ENCODE data around the gene GLI2. TPM values are rescaled to one million over a fixed set of nuclear protein-coding genes. Genes with fewer than 3 reads are reported as not detected.

Gene GLI2
- polyA plus RNA-seq, 6 donors from 2014 or later = not detected

- Mint-ChIP-seq H3K27ac (no peak overlapping the region), H3K27me3 (peaks cover 29 to 55% (median 47%) of the 10 kb centered on the region in 3 donors), H3K36me3 (no peaks in the 10 kb centered on the region), H3K9me3 (peaks cover 0 to 5% (median 0%) of the 10 kb centered on the region in 7 donors), H3K4me3 (no peak overlapping the region), H3K4me1 (no peaks in the 10 kb centered on the region)
- no peak for DNase-seq
- ATAC-seq (ENCODE audit: low read depth in 2 of 2) = no peak
These were observed 9.9 kb downstream of the GLI2 start for GRCh38 chr2:120745420-120746111.

GRCh38 chr2:120746144-120746543 is 10.5 kb downstream of the GLI2 start:
- Mint-ChIP-seq H3K9me3 (peaks cover 0 to 5% (median 0%) of the 10 kb centered on the region in 7 donors), H3K27ac (no peak overlapping the region), H3K4me1 (no peaks in the 10 kb centered on the region), H3K4me3 (no peak overlapping the region), H3K36me3 (no peaks in the 10 kb centered on the region), H3K27me3 (peaks cover 27 to 49% (median 41%) of the 10 kb centered on the region in 3 donors)
- DNase-seq (no peak), ATAC-seq (ENCODE audit: low read depth in 2 of 2) (no peak)

GRCh38 chr2:120747281-120747680 is 11.6 kb downstream of the GLI2 start:
- DNase-seq (no peak), ATAC-seq (ENCODE audit: low read depth in 2 of 2) (no peak)
- H3K4me1 Mint-ChIP-seq = no peaks in the 10 kb centered on the region
- peaks cover 0 to 5% (median 0%) of the 10 kb centered on the region in 7 donors for H3K9me3 Mint-ChIP-seq
- H3K36me3 Mint-ChIP-seq = no peaks in the 10 kb centered on the region
- no peak overlapping the region for H3K27ac Mint-ChIP-seq
- H3K4me3 Mint-ChIP-seq = no peak overlapping the region
- peaks cover 24 to 41% (median 31%) of the 10 kb centered on the region in 3 donors for H3K27me3 Mint-ChIP-seq

- Mint-ChIP-seq H3K27me3 (peaks cover 22 to 39% (median 28%) of the 10 kb centered on the region in 3 donors), H3K4me1 (no peaks in the 10 kb centered on the region), H3K27ac (no peak overlapping the region), H3K4me3 (no peak overlapping the region), H3K9me3 (peaks cover 0 to 5% (median 0%) of the 10 kb centered on the region in 7 donors), H3K36me3 (no peaks in the 10 kb centered on the region)
- ATAC-seq (ENCODE audit: low read depth in 2 of 2) = no peak
- no peak for DNase-seq
These were observed 12.0 kb downstream of the GLI2 start for GRCh38 chr2:120747706-120748105.

GRCh38 chr2:120748310-120748709 is 12.6 kb downstream of the GLI2 start:
- ATAC-seq (ENCODE audit: low read depth in 2 of 2) (no peak), DNase-seq (no peak)
- Mint-ChIP-seq H3K27me3 (peaks cover 22 to 34% (median 22%) of the 10 kb centered on the region in 3 donors), H3K36me3 (no peaks in the 10 kb centered on the region), H3K4me1 (no peaks in the 10 kb centered on the region), H3K4me3 (no peak overlapping the region), H3K9me3 (peaks cover 0 to 5% (median 0%) of the 10 kb centered on the region in 7 donors), H3K27ac (no peak overlapping the region)

- peaks cover 18 to 30% (median 21%) of the 10 kb centered on the region in 3 donors for H3K27me3 Mint-ChIP-seq
- no peaks in the 10 kb centered on the region for H3K4me1 Mint-ChIP-seq
- no peak overlapping the region for H3K27ac Mint-ChIP-seq
- H3K9me3 Mint-ChIP-seq = peaks cover 0 to 5% (median 0%) of the 10 kb centered on the region in 7 donors
- no peak overlapping the region for H3K4me3 Mint-ChIP-seq
- ATAC-seq (ENCODE audit: low read depth in 2 of 2) (no peak), DNase-seq (no peak)
- no peaks in the 10 kb centered on the region for H3K36me3 Mint-ChIP-seq
These were observed 13.1 kb downstream of the GLI2 start for GRCh38 chr2:120748741-120749140.

GRCh38 chr2:120749506-120750431 is 14.1 kb downstream of the GLI2 start:
- Mint-ChIP-seq H3K36me3 (no peaks in the 10 kb centered on the region), H3K4me1 (no peaks in the 10 kb centered on the region), H3K9me3 (peaks cover 0 to 5% (median 2%) of the 10 kb centered on the region in 7 donors), H3K27me3 (peaks cover 7 to 19% (median 12%) of the 10 kb centered on the region in 3 donors), H3K27ac (no peak overlapping the region), H3K4me3 (no peak overlapping the region)
- no peak for DNase-seq
- ATAC-seq (ENCODE audit: low read depth in 2 of 2) = no peak

- Mint-ChIP-seq H3K36me3 (no peaks in the 10 kb centered on the region), H3K4me3 (no peak overlapping the region), H3K4me1 (no peaks in the 10 kb centered on the region), H3K9me3 (peaks cover 0 to 5% (median 2%) of the 10 kb centered on the region in 7 donors), H3K27me3 (peaks cover 0 to 10% (median 8%) of the 10 kb centered on the region in 3 donors), H3K27ac (no peak overlapping the region)
- ATAC-seq (ENCODE audit: low read depth in 2 of 2) (no peak), DNase-seq (no peak)
These were observed 15.0 kb downstream of the GLI2 start for GRCh38 chr2:120750488-120751210.

GRCh38 chr2:120751553-120751952 is 15.9 kb downstream of the GLI2 start:
- no peak for DNase-seq
- H3K27ac Mint-ChIP-seq = no peak overlapping the region
- peaks cover 0 to 6% (median 2%) of the 10 kb centered on the region in 7 donors for H3K9me3 Mint-ChIP-seq
- no peak for ATAC-seq (ENCODE audit: low read depth in 2 of 2)
- H3K36me3 Mint-ChIP-seq = no peaks in the 10 kb centered on the region
- no peaks in the 10 kb centered on the region for H3K4me1 Mint-ChIP-seq
- peaks cover 0 to 4% (median 0%) of the 10 kb centered on the region in 3 donors for H3K27me3 Mint-ChIP-seq
- no peak overlapping the region for H3K4me3 Mint-ChIP-seq

GRCh38 chr2:120754067-120754960 is 18.6 kb downstream of the GLI2 start:
- H3K27ac Mint-ChIP-seq = no peak overlapping the region
- H3K27me3 Mint-ChIP-seq = peaks cover 0 to 19% (median 10%) of the 10 kb centered on the region in 3 donors
- ATAC-seq (ENCODE audit: low read depth in 2 of 2) (no peak), DNase-seq (no peak)
- no peaks in the 10 kb centered on the region for H3K4me1 Mint-ChIP-seq
- H3K36me3 Mint-ChIP-seq = peaks cover 0 to 6% of the 10 kb centered on the region in 2 donors
- H3K9me3 Mint-ChIP-seq = peaks cover 1 to 11% (median 3%) of the 10 kb centered on the region in 7 donors
- H3K4me3 Mint-ChIP-seq = no peak overlapping the region

GRCh38 chr2:120758181-120759144 is 22.8 kb downstream of the GLI2 start:
- Mint-ChIP-seq H3K36me3 (peaks cover 0 to 6% of the 10 kb centered on the region in 2 donors), H3K4me3 (no peak overlapping the region), H3K9me3 (peaks cover 1 to 6% (median 3%) of the 10 kb centered on the region in 7 donors), H3K27me3 (peaks cover 0 to 33% (median 19%) of the 10 kb centered on the region in 3 donors), H3K27ac (no peak overlapping the region), H3K4me1 (no peaks in the 10 kb centered on the region)
- no peak for ATAC-seq (ENCODE audit: low read depth in 2 of 2)
- DNase-seq = no peak
